Trophoblast cell (in vitro differentiated cells and primary cell): ENCODE data around the gene SPOCK1.

ENCODE experiments used
- DNase-seq, 2 donors: peaks; one replicate each; pipeline ENCODE4 v3.0.0-alpha.2; 2016
- H2AFZ ChIP-seq: 2 replicates; pipeline ENCODE4 v1.6.1; 2013; ENCODE audit warnings: low read length, moderate library complexity, mild to moderate bottlenecking; ENCODE audit not compliant: insufficient read depth, poor library complexity
- H2AK5ac ChIP-seq: 2 replicates; pipeline ENCODE4 v1.6.1; 2013; ENCODE audit warnings: mild to moderate bottlenecking, low read length
- H2BK120ac ChIP-seq: 2 replicates; pipeline ENCODE4 v1.6.1; 2013; ENCODE audit warnings: low read length, mild to moderate bottlenecking, moderate library complexity; ENCODE audit not compliant: insufficient read depth, poor library complexity
- H2BK12ac ChIP-seq: 2 replicates; pipeline ENCODE4 v1.6.1; 2013; ENCODE audit warnings: mild to moderate bottlenecking, low read length, moderate library complexity
- H2BK5ac ChIP-seq: 2 replicates; pipeline ENCODE4 v1.6.1; 2013; ENCODE audit warnings: low read length, low read depth, moderate library complexity, mild to moderate bottlenecking; ENCODE audit not compliant: poor library complexity
- H3K14ac ChIP-seq: 2 replicates; pipeline ENCODE4 v1.6.1; 2013; ENCODE audit warnings: mild to moderate bottlenecking, low read length
- H3K18ac ChIP-seq: 2 replicates; pipeline ENCODE4 v1.6.1; 2013; ENCODE audit warnings: mild to moderate bottlenecking, low read length
- H3K23ac ChIP-seq: 2 replicates; pipeline ENCODE4 v1.6.1; 2013; ENCODE audit warnings: low read length
- H3K27ac ChIP-seq: 2 replicates; pipeline ENCODE4 v1.5.1; 2013; ENCODE audit warnings: low read depth, mild to moderate bottlenecking, inconsistent platforms, low read length, moderate library complexity
- H3K27me3 ChIP-seq: 2 replicates; pipeline ENCODE4 v1.6.1; 2013; ENCODE audit warnings: inconsistent platforms, mild to moderate bottlenecking, low read length, moderate library complexity; ENCODE audit not compliant: insufficient read depth
- H3K36me3 ChIP-seq, 2 experiments: 1 replicate in 1 of 2; 2 replicates in 1 of 2; pipeline ENCODE4 v1.6.1; 2013; ENCODE audit warnings: low read length in 2 of 2, mild to moderate bottlenecking in 2 of 2, moderate library complexity in 1 of 2; ENCODE audit not compliant: insufficient read depth in 2 of 2, control insufficient read depth in 1 of 2
- H3K4ac ChIP-seq: 2 replicates; pipeline ENCODE4 v1.6.1; 2013; ENCODE audit warnings: low read depth, mild to moderate bottlenecking, low read length, moderate library complexity
- H3K4me1 ChIP-seq, 2 experiments: 1 replicate in 1 of 2; 2 replicates in 1 of 2; pipeline ENCODE4 v1.6.1; 2013; ENCODE audit warnings: low read length in 2 of 2, mild to moderate bottlenecking in 2 of 2, moderate library complexity in 1 of 2; ENCODE audit not compliant: insufficient read depth in 2 of 2, control insufficient read depth in 1 of 2
- H3K4me2 ChIP-seq: 2 replicates; pipeline ENCODE4 v1.6.1; 2013; ENCODE audit warnings: inconsistent platforms, mild to moderate bottlenecking, low read length, moderate library complexity
- H3K4me3 ChIP-seq: 2 replicates; pipeline ENCODE4 v1.5.1; 2013; ENCODE audit warnings: mild to moderate bottlenecking, low read depth, low read length, inconsistent platforms
- H3K79me1 ChIP-seq: one replicate; pipeline ENCODE4 v1.6.1; 2013; ENCODE audit warnings: low read length
- H3K79me2 ChIP-seq: 2 replicates; pipeline ENCODE4 v1.6.1; 2013; ENCODE audit warnings: low read length, mild to moderate bottlenecking; ENCODE audit not compliant: control insufficient read depth, insufficient read depth, poor library complexity
- H3K9ac ChIP-seq: 2 replicates; pipeline ENCODE4 v1.6.1; 2013; ENCODE audit warnings: mild to moderate bottlenecking, low read length
- H3K9me3 ChIP-seq: 2 replicates; pipeline ENCODE4 v1.6.1; 2013; ENCODE audit warnings: low read depth, mild to moderate bottlenecking, control low read depth, inconsistent platforms, low read length; ENCODE audit not compliant: insufficient read depth
- H4K12ac ChIP-seq: 2 replicates; pipeline ENCODE4 v1.6.1; 2013; ENCODE audit warnings: low read depth, mild to moderate bottlenecking, low read length, moderate library complexity
- H4K8ac ChIP-seq: 2 replicates; pipeline ENCODE4 v1.6.1; 2013; ENCODE audit warnings: low read depth, mild to moderate bottlenecking, low read length, moderate library complexity
- H4K91ac ChIP-seq: one replicate; pipeline ENCODE4 v1.6.1; 2013; ENCODE audit warnings: low read depth, mild to moderate bottlenecking, low read length, moderate library complexity
- WGBS: extraction: QIAGEN DNeasy Blood & Tissue Kit; methylation state at CpG from one replicate; pipeline ENCODE4 v1.1.7; 2013; ENCODE audit warnings: missing lambda C conversion rate; ENCODE audit not compliant: insufficient read length, insufficient coverage; ENCODE audit errors: extremely low coverage; 5-methylcytosine and 5-hydroxymethylcytosine counted together

The SPOCK1 gene

GRCh38 chr5:137134920-137135532 lies 364.1 kb downstream of the SPOCK1 start:
- no peak overlapping the region for H3K4me2 ChIP-seq
- H2BK120ac ChIP-seq, result no peak overlapping the region
- no peaks in the 10 kb centered on the region for H3K9me3 ChIP-seq
- no peak overlapping the region for H4K8ac ChIP-seq
- H4K91ac ChIP-seq, result no peak overlapping the region
- no peak overlapping the region for H3K23ac ChIP-seq
- H2AK5ac ChIP-seq, result no peak overlapping the region
- H3K14ac ChIP-seq, result no peak overlapping the region
- no peak for DNase-seq
- no peak overlapping the region for H2BK12ac ChIP-seq
- no peaks in the 10 kb centered on the region for H3K79me1 ChIP-seq
- no peak overlapping the region for H3K9ac ChIP-seq
- H3K4me1 ChIP-seq, result no peaks in the 10 kb centered on the region
- H2AFZ ChIP-seq, result no peak overlapping the region
- no peak overlapping the region for H3K27ac ChIP-seq
- H3K4ac ChIP-seq, result no peak overlapping the region
- no peak overlapping the region for H3K4me3 ChIP-seq
- WGBS, result no CpG with 5 or more reads among the region's 7 CpGs
- H4K12ac ChIP-seq, result no peak overlapping the region
- no peak overlapping the region for H2BK5ac ChIP-seq
- H3K79me2 ChIP-seq, result no peaks in the 10 kb centered on the region
- H3K27me3 ChIP-seq, result no peaks in the 10 kb centered on the region
- no peak overlapping the region for H3K18ac ChIP-seq
- H3K36me3 ChIP-seq, result no peaks in the 10 kb centered on the region

DNA sequence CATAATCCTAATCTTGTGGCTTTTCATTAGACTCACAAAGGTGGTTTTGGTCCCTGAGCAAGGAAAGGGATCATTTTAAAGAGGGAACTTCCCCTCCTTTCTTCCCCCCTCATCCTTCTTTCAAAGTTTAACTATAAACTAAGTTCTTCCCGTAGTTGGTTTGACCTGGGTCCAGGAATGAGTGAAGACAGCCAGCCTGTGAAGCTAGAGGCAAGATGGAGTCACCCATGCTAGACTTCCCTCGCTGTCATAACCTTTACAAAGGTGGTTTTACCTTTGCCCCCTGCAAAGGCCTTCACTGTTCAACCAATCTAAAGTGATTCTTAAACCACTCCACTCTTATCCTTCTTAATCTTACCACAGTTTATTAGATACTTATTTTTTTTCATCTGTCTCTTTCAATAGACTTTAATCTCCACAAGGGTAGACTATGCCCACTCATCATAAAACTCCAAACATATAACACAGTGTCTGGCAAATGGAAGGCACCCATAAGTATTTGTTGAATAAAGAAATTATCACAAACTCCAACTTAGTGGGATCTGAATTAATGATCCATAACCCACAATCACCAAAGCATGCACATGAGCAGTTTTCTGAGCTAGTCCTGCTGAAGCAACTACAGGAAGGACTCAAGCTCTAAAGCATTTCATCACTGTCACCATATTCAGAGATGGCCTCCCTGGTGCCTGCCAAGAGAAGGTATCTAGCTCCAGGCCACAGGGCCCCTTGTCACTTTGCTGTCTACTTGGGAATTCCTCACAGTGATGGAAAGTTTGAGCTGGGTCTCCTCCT lies 369.0 kb downstream of the SPOCK1 start:
- no peak for DNase-seq
- Histone ChIP-seq H3K14ac (no peak overlapping the region), H3K18ac (no peak overlapping the region), H3K9ac (no peak overlapping the region), H2BK120ac (no peak overlapping the region), H3K4me2 (no peak overlapping the region), H2BK5ac (no peak overlapping the region), H3K4me1 (no peaks in the 10 kb centered on the region), H3K36me3 (no peaks in the 10 kb centered on the region), H3K4me3 (no peak overlapping the region), H3K79me1 (no peaks in the 10 kb centered on the region), H3K79me2 (no peaks in the 10 kb centered on the region), H4K91ac (no peak overlapping the region), H2BK12ac (no peak overlapping the region), H3K27me3 (no peaks in the 10 kb centered on the region), H2AK5ac (no peak overlapping the region), H3K23ac (no peak overlapping the region), H3K4ac (no peak overlapping the region), H4K12ac (no peak overlapping the region), H3K9me3 (no peaks in the 10 kb centered on the region), H3K27ac (no peak overlapping the region), H2AFZ (no peak overlapping the region), H4K8ac (no peak overlapping the region)
- WGBS, result no CpG with 5 or more reads among the region's 2 CpGs

- no peak overlapping the region for H3K9ac ChIP-seq
- H2BK120ac ChIP-seq, result no peak overlapping the region
- H4K12ac ChIP-seq, result no peak overlapping the region
- H3K36me3 ChIP-seq, result no peaks in the 10 kb centered on the region
- H3K18ac ChIP-seq, result no peak overlapping the region
- no peak overlapping the region for H4K8ac ChIP-seq
- H2BK12ac ChIP-seq, result no peak overlapping the region
- H3K4me2 ChIP-seq, result no peak overlapping the region
- H3K27ac ChIP-seq, result no peak overlapping the region
- H3K79me2 ChIP-seq, result no peaks in the 10 kb centered on the region
- no peak overlapping the region for H3K14ac ChIP-seq
- H2BK5ac ChIP-seq, result no peak overlapping the region
- H3K4me1 ChIP-seq, result no peaks in the 10 kb centered on the region
- H2AK5ac ChIP-seq, result no peak overlapping the region
- H2AFZ ChIP-seq, result no peak overlapping the region
- H3K79me1 ChIP-seq, result no peaks in the 10 kb centered on the region
- H3K4ac ChIP-seq, result no peak overlapping the region
- H3K27me3 ChIP-seq, result no peaks in the 10 kb centered on the region
- no peaks in the 10 kb centered on the region for H3K9me3 ChIP-seq
- H3K4me3 ChIP-seq, result no peak overlapping the region
- H4K91ac ChIP-seq, result no peak overlapping the region
- no peak overlapping the region for H3K23ac ChIP-seq
- WGBS, result no CpG with 5 or more reads among the region's 4 CpGs
- no peak for DNase-seq
Measured at GRCh38 chr5:137128012-137128411, 371.1 kb downstream of the SPOCK1 start.

GRCh38 chr5:137126829-137127228 lies 372.3 kb downstream of the SPOCK1 start:
- H3K14ac ChIP-seq, result no peak overlapping the region

More at GRCh38 chr5:137126829-137127228, 372.3 kb downstream of the SPOCK1 start:
- H3K4me1 ChIP-seq, result no peaks in the 10 kb centered on the region
- no peak overlapping the region for H3K9ac ChIP-seq
- no peaks in the 10 kb centered on the region for H3K79me2 ChIP-seq
- H3K4ac ChIP-seq, result no peak overlapping the region
- no peaks in the 10 kb centered on the region for H3K36me3 ChIP-seq
- H2BK120ac ChIP-seq, result no peak overlapping the region
- WGBS, result no CpG with 5 or more reads among the region's 1 CpG
- H3K4me2 ChIP-seq, result no peak overlapping the region
- DNase-seq, result no peak
- H3K4me3 ChIP-seq, result no peak overlapping the region
- no peak overlapping the region for H4K12ac ChIP-seq
- no peak overlapping the region for H3K27ac ChIP-seq
- no peak overlapping the region for H4K8ac ChIP-seq
- no peak overlapping the region for H2AFZ ChIP-seq
- H3K18ac ChIP-seq, result no peak overlapping the region
- no peaks in the 10 kb centered on the region for H3K79me1 ChIP-seq
- H2BK5ac ChIP-seq, result no peak overlapping the region
- no peak overlapping the region for H3K23ac ChIP-seq
- H2BK12ac ChIP-seq, result no peak overlapping the region
- no peak overlapping the region for H4K91ac ChIP-seq
- no peaks in the 10 kb centered on the region for H3K9me3 ChIP-seq
- H3K27me3 ChIP-seq, result no peaks in the 10 kb centered on the region
- H2AK5ac ChIP-seq, result no peak overlapping the region
